Body of pancreas (tissue), 4 donors: Measurements from ENCODE around the gene HAAO.

Experiments used
- CTCF ChIP-seq, 7 experiments: fragments of 450-650 bp in 4 of 7; fragments of 200-600 bp in 3 of 7; sonication (generic) in 3 of 7; IDR thresholded peaks; one replicate each; pipeline ENCODE4 v1.5.1; 2016 to 2019; ENCODE audit warnings: antibody characterized with exemption in 7 of 7
- POLR2A ChIP-seq, 3 donors: fragments of 450-650 bp; IDR thresholded peaks; one replicate each; pipeline ENCODE4 v1.6.1; 2016; ENCODE audit warnings: antibody characterized with exemption in 3 of 3, mild to moderate bottlenecking in 2 of 3

GRCh38 chr2:42748840-42749239 lies 43.5 kb downstream of the HAAO start:
- TF ChIP-seq CTCF (IDR thresholded peaks at IDR 0.05) (no peak), POLR2A (IDR thresholded peaks at IDR 0.05) (no peak)
